HepG2 (cell line): ENCODE measurements around the gene FBXL7. TPM values are rescaled to one million over a fixed set of nuclear protein-coding genes. Genes with fewer than 3 reads are reported as not detected.

Experiments
- ATAC-seq: fragments of 200-7000 bp; cut with Tn5 transposase; 3 replicates; pipeline ENCODE4 v1.9.1; 2020; ENCODE audit warnings: mild to moderate bottlenecking, moderate library complexity
- BruUV-seq: library from RNA; stranded (reverse); fragments of 400-500 nt; replicated peaks from 2 replicates; lab custom pipeline; 2021; lab: Mats Ljungman, UMichigan
- CTCF ChIA-PET: fragments of 300-600 bp; formaldehyde crosslinking; extraction: SDS; loops from one replicate; lab custom pipeline; 2021; ENCODE audit warnings: low total read pairs, inconsistent platforms, low intra/inter-chr PET ratio; lab: Yijun Ruan, JAX
- POLR2A ChIA-PET: fragments of 350-600 bp; sonication (Branson Sonifier 250); formaldehyde crosslinking; loops from one replicate; lab custom pipeline; 2020; ENCODE audit warnings: antibody characterized with exemption, inconsistent platforms; lab: Yijun Ruan, JAX
- DNase-seq: peaks from one replicate; pipeline ENCODE4 v3.0.0-alpha.2; 2015; ENCODE audit warnings: low spot score
- FAIRE-seq: peaks from 3 replicates; lab custom pipeline; 2011; peaks lifted over from hg19 to GRCh38; lab: Jason Lieb, UNC
- H2AFZ ChIP-seq: one replicate; pipeline ENCODE4 v1.6.1; 2011; ENCODE audit warnings: low read length, inconsistent platforms
- H3K27ac ChIP-seq: fragments of 300-600 bp; 3 replicates; pipeline ENCODE4 v1.8.0; 2011; ENCODE audit warnings: mixed run types, mild to moderate bottlenecking, mixed read lengths, low read length, inconsistent platforms; ENCODE audit not compliant: insufficient read depth; ENCODE audit errors: extremely low read length
- H3K27me3 ChIP-seq, 2 experiments: fragments of 200-600 bp in 1 of 2; 2 replicates in 1 of 2; 3 replicates in 1 of 2; pipeline versions ENCODE4 v1.6.0 to v1.8.0; 2011; ENCODE audit warnings: low read length in 2 of 2, mild to moderate bottlenecking in 2 of 2, moderate library complexity in 2 of 2, inconsistent platforms in 1 of 2; ENCODE audit not compliant: insufficient read depth in 2 of 2, control insufficient read depth in 1 of 2
- H3K36me3 ChIP-seq, 2 experiments: fragments of 200-600 bp in 1 of 2; replicated peaks in 1 of 2; 2 replicates in 1 of 2; 3 replicates in 1 of 2; pipeline versions ENCODE4 v1.5.1 to v1.8.0; 2011; ENCODE audit warnings: low read length in 2 of 2, inconsistent platforms in 1 of 2; ENCODE audit not compliant: insufficient read depth in 2 of 2, control insufficient read depth in 1 of 2
- H3K4me1 ChIP-seq: 2 replicates; pipeline ENCODE4 v1.5.1; 2012; ENCODE audit warnings: low read length, inconsistent platforms; ENCODE audit not compliant: insufficient read depth
- H3K4me2 ChIP-seq: 2 replicates; pipeline ENCODE4 v1.6.0; 2011; ENCODE audit warnings: low read depth, low read length, inconsistent platforms
- H3K4me3 ChIP-seq, 3 experiments: fragments of 200-600 bp in 1 of 3; sonication (generic), shearing (Covaris generic) in 1 of 3; replicated peaks in 1 of 3; 2 replicates each; pipeline ENCODE4 v1.5.1; 2011 to 2016; ENCODE audit warnings: low read length in 3 of 3, inconsistent platforms in 2 of 3, low read depth in 2 of 3, mild to moderate bottlenecking in 2 of 3, control low read depth in 1 of 3, mixed read lengths in 1 of 3; ENCODE audit not compliant: insufficient read depth in 1 of 3
- H3K79me2 ChIP-seq: one replicate; pipeline ENCODE4 v1.6.1; 2011; ENCODE audit warnings: low read length, inconsistent platforms; ENCODE audit not compliant: insufficient read depth
- H3K9ac ChIP-seq: 2 replicates; pipeline ENCODE4 v1.6.0; 2011; ENCODE audit warnings: mild to moderate bottlenecking, low read depth, low read length, inconsistent platforms; ENCODE audit not compliant: insufficient read depth
- H3K9me3 ChIP-seq: 2 replicates; pipeline ENCODE4 v1.5.1; 2012; ENCODE audit warnings: mild to moderate bottlenecking, low read length
- H4K20me1 ChIP-seq: 2 replicates; pipeline ENCODE4 v1.6.0; 2011; ENCODE audit warnings: inconsistent platforms, mild to moderate bottlenecking, low read length, moderate library complexity; ENCODE audit not compliant: insufficient read depth
- CSRNP1 ChIP-seq: sonication (generic); formaldehyde crosslinking; IDR thresholded peaks from 2 replicates; pipeline ENCODE4 v1.8.1; 2023; ENCODE audit warnings: mild to moderate bottlenecking, missing genetic modification reagents
- DR1 ChIP-seq: sonication (generic); formaldehyde crosslinking; IDR thresholded peaks from 2 replicates; pipeline ENCODE4 v1.8.0; 2021; ENCODE audit warnings: mild to moderate bottlenecking, missing genetic modification reagents, inconsistent platforms
- MAX ChIP-seq: IDR thresholded peaks from 2 replicates; pipeline ENCODE4 v1.6.1; 2012; ENCODE audit warnings: inconsistent platforms
- MXD1 ChIP-seq: sonication (generic); formaldehyde crosslinking; IDR thresholded peaks from 2 replicates; pipeline ENCODE4 v1.4.0; 2020; ENCODE audit warnings: mild to moderate bottlenecking, missing genetic modification reagents
- WGBS: methylation state at CpG from one replicate; pipeline ENCODE4 v1.1.6; 2017; ENCODE audit warnings: low lambda C conversion rate; 5-methylcytosine and 5-hydroxymethylcytosine counted together
- in situ Hi-C: cut with HindIII; loops from 2 replicates; pipeline ENCODE4 v1.10.0; 2017; ENCODE audit warnings: low pct_unique_long_range_greater_than_20kb; ENCODE audit not compliant: extremely low pct_ligation_motif_present
- intact Hi-C: fragments of 100-400 bp; cut with micrococcal nuclease; formaldehyde crosslinking; loops from one replicate; pipeline ENCODE4 v1.10.0; 2022; ENCODE audit not compliant: unreplicated experiment
- polyA plus RNA-seq, 8 experiments: library from polyadenylated mRNA; depleted of rRNA in 3 of 8; stranded (reverse) in 7 of 8; unstranded in 1 of 8; fragments of >200 nt; fragmentation: Illumina TruSeq in 4 of 8; extraction: Trizol in 4 of 8; gene quantifications; 2 replicates each; pipeline versions ENCODE4 v1.2.1 to v1.2.3, GENCODE V29; 2011 to 2016; ENCODE audit warnings: low read depth in 4 of 8, missing spikeins in 1 of 8, mixed read lengths in 1 of 8; ENCODE audit not compliant: insufficient read depth in 1 of 8
- total RNA-seq, 5 experiments: library from RNA; depleted of rRNA; stranded (reverse); fragments of >200 nt; fragmentation: Illumina TruSeq; extraction: Trizol; gene quantifications; 2 replicates each; pipeline ENCODE4 v1.2.3, GENCODE V29; 2016; ENCODE audit warnings: low read depth in 1 of 5
- TF ChIP-seq, protein P1 (sequence below): sonication (generic); formaldehyde crosslinking; IDR thresholded peaks from 2 replicates; pipeline ENCODE4 v1.8.0; 2022; ENCODE audit warnings: missing genetic modification reagents, mild to moderate bottlenecking, inconsistent platforms, borderline replicate concordance

FBXL7 gene
- total and polyA plus RNA-seq, 2 of the 13 experiments (the other 11 are each of a cell fraction or from before 2014, with no cell fraction given) = 0.07 TPM; not detected in 1

- H3K36me3 ChIP-seq = no peaks in the 10 kb centered on the region
- no peaks in the 10 kb centered on the region for H3K79me2 ChIP-seq
- WGBS = 20% methylated on average over 5 of the region's 5 CpGs
- BruUV-seq = no TSS peak
- no peak overlapping the region for H2AFZ ChIP-seq
- H3K4me1 ChIP-seq = no peaks in the 10 kb centered on the region
- no peak overlapping the region for H3K27ac ChIP-seq
- POLR2A ChIA-PET = no interaction called here
- FAIRE-seq (no peak), ATAC-seq (peak; percentile 52; the same call in 1 of the 3 replicates), DNase-seq (no peak)
- CTCF ChIA-PET = no interaction called here
- no peaks in the 10 kb centered on the region for H4K20me1 ChIP-seq
- H3K9me3 ChIP-seq = peaks cover 20% of the 10 kb centered on the region
- no peak overlapping the region for H3K4me3 ChIP-seq
- in situ Hi-C loops = no loop called here
- no peaks in the 10 kb centered on the region for H3K27me3 ChIP-seq
- intact Hi-C loops = no loop called here
- H3K4me2 ChIP-seq = no peak overlapping the region
- TF ChIP-seq DR1 (CRISPR knock-in tag) (no peak), CSRNP1 (CRISPR knock-in tag) (no peak), MAX (no peak), MXD1 (CRISPR knock-in tag) (no peak)
- TF ChIP-seq, protein P1, sequence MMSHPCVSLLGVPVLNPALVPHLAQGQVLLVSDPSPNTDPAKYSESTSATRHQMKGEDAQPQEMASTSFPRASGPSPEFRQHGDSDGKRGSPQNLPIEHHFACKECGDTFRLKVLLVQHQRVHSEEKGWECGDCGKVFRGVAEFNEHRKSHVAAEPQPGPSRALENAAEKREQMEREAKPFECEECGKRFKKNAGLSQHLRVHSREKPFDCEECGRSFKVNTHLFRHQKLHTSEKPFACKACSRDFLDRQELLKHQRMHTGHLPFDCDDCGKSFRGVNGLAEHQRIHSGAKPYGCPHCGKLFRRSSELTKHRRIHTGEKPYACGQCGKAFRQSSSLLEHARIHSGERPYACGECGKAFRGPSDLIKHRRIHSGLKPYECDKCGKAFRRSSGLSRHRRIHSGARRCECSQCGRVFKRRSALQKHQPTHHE (CRISPR knock-in tag) = no peak
- TF ChIP-seq, all 625 proteins: peak for 0
- no peak overlapping the region for H3K9ac ChIP-seq
Observed at GRCh38 chr5:15807871-15808270, 307.9 kb downstream of the FBXL7 start.
